H1 (cell line): ENCODE results near the gene IL1RAPL1. TPM values are rescaled to one million over a fixed set of nuclear protein-coding genes. Genes with fewer than 3 reads are reported as not detected.

Experiments
- CTCF ChIA-PET: fragments of 300-600 bp; sonication (Branson Sonifier 250); formaldehyde crosslinking; loops from one replicate; lab custom pipeline; 2021; ENCODE audit not compliant: partially characterized antibody; lab: Charles Lee
- POLR2A ChIA-PET: fragments of 300-600 bp; sonication (Branson Sonifier 250); formaldehyde crosslinking; loops from one replicate; lab custom pipeline; 2021; ENCODE audit warnings: inconsistent platforms; ENCODE audit not compliant: partially characterized antibody; lab: Charles Lee
- DNase-seq, 2 experiments: peaks; one replicate each; pipeline versions ENCODE4 v3.0.0 to v3.0.0-alpha.2; 2010 to 2022; ENCODE audit warnings: low spot score in 2 of 2, low read depth in 1 of 2, mixed read lengths in 1 of 2
- FAIRE-seq: peaks from 2 replicates; lab custom pipeline; 2011; peaks lifted over from hg19 to GRCh38; lab: Jason Lieb, UNC
- H2AFZ ChIP-seq: 2 replicates; pipeline ENCODE4 v1.8.1; 2012; ENCODE audit warnings: low read length, inconsistent platforms
- H2AK5ac ChIP-seq: 2 replicates; pipeline ENCODE4 v1.6.1; 2013; ENCODE audit warnings: low read depth, low read length
- H2BK120ac ChIP-seq: replicated peaks from 2 replicates; pipeline ENCODE3; 2013; ENCODE audit warnings: low read depth, low read length, inconsistent platforms
- H2BK12ac ChIP-seq: 2 replicates; pipeline ENCODE4 v1.6.1; 2013; ENCODE audit warnings: low read depth, low read length
- H2BK15ac ChIP-seq: 2 replicates; pipeline ENCODE4 v1.6.1; 2013; ENCODE audit warnings: low read length
- H2BK20ac ChIP-seq: 2 replicates; pipeline ENCODE4 v1.6.1; 2013; ENCODE audit warnings: low read length
- H2BK5ac ChIP-seq: 2 replicates; pipeline ENCODE4 v1.6.1; 2013; ENCODE audit warnings: low read depth, low read length
- H3K14ac ChIP-seq: 2 replicates; pipeline ENCODE4 v1.6.1; 2013; ENCODE audit warnings: inconsistent platforms; ENCODE audit not compliant: insufficient read length
- H3K18ac ChIP-seq: 2 replicates; pipeline ENCODE4 v1.6.1; 2013; ENCODE audit warnings: low read length; ENCODE audit errors: extremely low read depth
- H3K23ac ChIP-seq: 2 replicates; pipeline ENCODE4 v1.6.1; 2013; ENCODE audit warnings: inconsistent platforms; ENCODE audit not compliant: insufficient read length
- H3K23me2 ChIP-seq: 2 replicates; pipeline ENCODE4 v1.6.1; 2013; ENCODE audit warnings: low read depth, low read length
- H3K27ac ChIP-seq: 2 replicates; pipeline ENCODE4 v1.6.1; 2011; ENCODE audit warnings: low read depth, low read length, inconsistent platforms
- H3K27me3 ChIP-seq, 4 experiments: replicated peaks in 1 of 4; 1 replicate in 1 of 4; 2 replicates in 3 of 4; pipeline versions ENCODE4 v1.6.1 to v1.8.1; 2011 to 2013; ENCODE audit warnings: low read length in 3 of 4, mild to moderate bottlenecking in 3 of 4, inconsistent platforms in 2 of 4, mixed read lengths in 2 of 4, moderate library complexity in 1 of 4; ENCODE audit not compliant: control insufficient read depth in 3 of 4, insufficient read depth in 3 of 4; ENCODE audit errors: extremely low read depth in 1 of 4
- H3K36me3 ChIP-seq, 4 experiments: 2 replicates each; pipeline versions ENCODE4 v1.6.1 to v1.8.1; 2011 to 2013; ENCODE audit warnings: mild to moderate bottlenecking in 4 of 4, low read length in 3 of 4, moderate library complexity in 2 of 4, control low read depth in 1 of 4, inconsistent platforms in 1 of 4; ENCODE audit not compliant: insufficient read depth in 4 of 4, control insufficient read depth in 2 of 4
- H3K4ac ChIP-seq: replicated peaks from 2 replicates; pipeline ENCODE3; 2013; ENCODE audit warnings: low read length, low read depth, mixed read lengths, inconsistent platforms; ENCODE audit not compliant: insufficient read length
- H3K4me1 ChIP-seq, 4 experiments: replicated peaks in 1 of 4; 1 replicate in 1 of 4; 2 replicates in 3 of 4; pipeline versions ENCODE4 v1.6.1 to v1.8.1; 2011 to 2013; ENCODE audit warnings: low read length in 3 of 4, inconsistent platforms in 2 of 4, mixed read lengths in 1 of 4; ENCODE audit not compliant: insufficient read depth in 4 of 4, control insufficient read depth in 3 of 4
- H3K4me2 ChIP-seq, 2 experiments: 2 replicates each; pipeline versions ENCODE4 v1.6.1 to v1.8.1; 2011 to 2013; ENCODE audit warnings: low read depth in 2 of 2, low read length in 2 of 2, control low read depth in 1 of 2, inconsistent platforms in 1 of 2, mild to moderate bottlenecking in 1 of 2; ENCODE audit not compliant: insufficient read depth in 1 of 2
- H3K4me3 ChIP-seq, 4 experiments: fragments of 200-600, 300-600 bp in 1 of 4; sonication (generic), shearing (Covaris generic), sonication (Bioruptor Twin) in 1 of 4; 2 replicates each; pipeline versions ENCODE4 v1.5.1 to v1.8.1; 2011 to 2016; ENCODE audit warnings: low read length in 4 of 4, low read depth in 3 of 4, control low read depth in 2 of 4, inconsistent platforms in 2 of 4, mild to moderate bottlenecking in 2 of 4, mixed read lengths in 1 of 4, moderate library complexity in 1 of 4; ENCODE audit not compliant: insufficient read depth in 2 of 4; ENCODE audit errors: extremely low read depth in 1 of 4
- H3K56ac ChIP-seq: replicated peaks from 2 replicates; pipeline ENCODE3; 2013; ENCODE audit warnings: low read depth, mild to moderate bottlenecking, mixed read lengths, low read length, inconsistent platforms; ENCODE audit not compliant: insufficient read length
- H3K79me1 ChIP-seq: 2 replicates; pipeline ENCODE4 v1.6.1; 2013; ENCODE audit warnings: low read depth, low read length, control low read depth
- H3K79me2 ChIP-seq, 2 experiments: 2 replicates each; pipeline versions ENCODE4 v1.6.1 to v1.8.1; 2012 to 2013; ENCODE audit warnings: low read length in 2 of 2, mild to moderate bottlenecking in 2 of 2, inconsistent platforms in 1 of 2; ENCODE audit not compliant: insufficient read depth in 2 of 2, control insufficient read depth in 1 of 2
- H3K9ac ChIP-seq, 4 experiments: replicated peaks in 1 of 4; 1 replicate in 1 of 4; 2 replicates in 3 of 4; pipeline versions ENCODE4 v1.6.1 to v1.8.1; 2011 to 2013; ENCODE audit warnings: low read depth in 3 of 4, low read length in 3 of 4, control low read depth in 2 of 4, mild to moderate bottlenecking in 2 of 4, moderate library complexity in 2 of 4, inconsistent platforms in 1 of 4; ENCODE audit errors: extremely low read depth in 1 of 4
- H3K9me3 ChIP-seq, 2 experiments: 2 replicates each; pipeline versions ENCODE4 v1.6.1 to v1.8.1; 2012 to 2013; ENCODE audit warnings: mild to moderate bottlenecking in 2 of 2, moderate library complexity in 2 of 2, control low read depth in 1 of 2, inconsistent platforms in 1 of 2, low read depth in 1 of 2, low read length in 1 of 2, mixed read lengths in 1 of 2; ENCODE audit not compliant: insufficient read depth in 2 of 2
- H4K20me1 ChIP-seq, 2 experiments: replicated peaks in 1 of 2; 2 replicates each; pipeline versions ENCODE3 to v1.8.1; 2011 to 2013; ENCODE audit warnings: inconsistent platforms in 2 of 2, low read length in 2 of 2, mild to moderate bottlenecking in 1 of 2; ENCODE audit not compliant: insufficient read depth in 2 of 2, control insufficient read depth in 1 of 2
- H4K5ac ChIP-seq: 2 replicates; pipeline ENCODE4 v1.6.1; 2013; ENCODE audit warnings: low read length, low read depth, mixed read lengths, inconsistent platforms; ENCODE audit not compliant: insufficient read length
- H4K8ac ChIP-seq: 2 replicates; pipeline ENCODE4 v1.8.0; 2013; ENCODE audit warnings: mild to moderate bottlenecking, moderate library complexity, low read length, inconsistent platforms; ENCODE audit not compliant: insufficient read depth; ENCODE audit errors: extremely low read depth
- H4K91ac ChIP-seq: replicated peaks from 2 replicates; pipeline ENCODE3; 2013; ENCODE audit warnings: low read length, mixed read lengths, inconsistent platforms; ENCODE audit not compliant: insufficient read length
- BCL11A ChIP-seq, 2 experiments: IDR thresholded peaks; one replicate each; pipeline ENCODE4 v1.6.1; 2011; ENCODE audit warnings: low read depth in 2 of 2, low read length in 2 of 2, mild to moderate bottlenecking in 2 of 2
- CEBPB ChIP-seq: IDR thresholded peaks from 2 replicates; pipeline ENCODE4 v1.6.1; 2012; ENCODE audit warnings: low read depth, low read length
- CTBP2 ChIP-seq: IDR thresholded peaks from 2 replicates; pipeline ENCODE4 v1.7.0; 2011; ENCODE audit warnings: borderline replicate concordance, mild to moderate bottlenecking, moderate library complexity, mixed read lengths, low read length; ENCODE audit not compliant: insufficient read depth, insufficient read length
- RAD21 ChIP-seq, 2 experiments: IDR thresholded peaks in 1 of 2; conservative IDR thresholded peaks in 1 of 2; 2 replicates each; pipeline ENCODE4 v1.6.1; 2011; ENCODE audit warnings: low read depth in 2 of 2, low read length in 2 of 2, improper control_type of control experiment in 1 of 2, inconsistent platforms in 1 of 2, mild to moderate bottlenecking in 1 of 2, moderate library complexity in 1 of 2
- RFX5 ChIP-seq: IDR thresholded peaks from 2 replicates; pipeline ENCODE4 v1.6.1; 2011; ENCODE audit warnings: low read depth, low read length, improper control_type of control experiment, borderline replicate concordance
- SAP30 ChIP-seq: fragments of 300-600 bp; sonication (generic); IDR thresholded peaks from 2 replicates; pipeline ENCODE4 v1.7.1; 2012; ENCODE audit warnings: low read length, moderate library complexity, mild to moderate bottlenecking, inconsistent platforms; ENCODE audit not compliant: insufficient read depth, insufficient replicate concordance
- SIX5 ChIP-seq: IDR thresholded peaks from 2 replicates; pipeline ENCODE4 v1.6.1; 2011; ENCODE audit warnings: mild to moderate bottlenecking, low read depth, low read length
- USF2 ChIP-seq: IDR thresholded peaks from 2 replicates; pipeline ENCODE4 v1.6.1; 2011; ENCODE audit warnings: low read length, improper control_type of control experiment
- WGBS, 2 experiments: shearing (Covaris generic) in 1 of 2; methylation state at CpG; one replicate each; pipeline versions ENCODE4 v1.1.6 to v1.1.7; 2013 to 2015; ENCODE audit warnings: low lambda C conversion rate in 2 of 2, mixed read lengths in 2 of 2, inconsistent platforms in 1 of 2, low coverage in 1 of 2, missing lambda C conversion rate in 1 of 2; ENCODE audit not compliant: insufficient replicate concordance in 2 of 2, insufficient coverage in 1 of 2, insufficient read length in 1 of 2; ENCODE audit errors: extremely low coverage in 1 of 2, missing lambda C conversion rate in 1 of 2; 5-methylcytosine and 5-hydroxymethylcytosine counted together
- polyA plus RNA-seq, 7 experiments: library from polyadenylated mRNA; depleted of rRNA in 3 of 7; stranded (reverse) in 5 of 7; unstranded in 2 of 7; fragments of >200 nt in 5 of 7; fragments of 200-250 nt in 2 of 7; gene quantifications; 1 replicate in 5 of 7; 2 replicates in 1 of 7; 4 replicates in 1 of 7; pipeline versions ENCODE4 v1.2.1 to v1.2.3, GENCODE V29; 2011 to 2013; ENCODE audit warnings: missing spikeins in 2 of 7, mixed read lengths in 2 of 7
- total RNA-seq: library from RNA; stranded (reverse); fragmentation: NEBNext Ultra II Directional; extraction: Animal tissue kit (Norgen Biotek cat#: 25700); gene quantifications from 2 replicates; pipeline ENCODE4 v1.2.1, GENCODE V29; 2021

The IL1RAPL1 gene
- total and polyA plus RNA-seq, 2 of the 8 experiments (the other 6 are each of a cell fraction or from before 2014, with no cell fraction given) = 0.11 to 0.35 TPM

- H3K36me3 ChIP-seq = no peaks in the 10 kb centered on the region
- no peak overlapping the region for H3K56ac ChIP-seq
- H4K91ac ChIP-seq = no peak overlapping the region
- no peaks in the 10 kb centered on the region for H3K23me2 ChIP-seq
- H3K4me3 ChIP-seq = no peak overlapping the region
- no peak overlapping the region for H2AK5ac ChIP-seq
- no peak overlapping the region for H2BK5ac ChIP-seq
- no peak overlapping the region for H2AFZ ChIP-seq
- no peak overlapping the region for H3K9ac ChIP-seq
- H3K27ac ChIP-seq = no peak overlapping the region
- TF ChIP-seq BCL11A (IDR thresholded peaks at IDR 0.05; ENCODE audit: low read depth in 2 of 2, low read length in 2 of 2) (no peak), SAP30 (no peak), SIX5 (no peak), CTBP2 (no peak), CEBPB (no peak), RAD21 (IDR thresholded peaks at IDR 0.05 in 1 of 2, conservative IDR thresholded peaks at IDR 0.05 in 1 of 2; ENCODE audit: low read depth in 2 of 2, low read length in 2 of 2) (no peak), RFX5 (no peak), USF2 (no peak)
- no peak overlapping the region for H3K23ac ChIP-seq
- H2BK120ac ChIP-seq = no peak overlapping the region
- no peaks in the 10 kb centered on the region for H3K27me3 ChIP-seq
- H3K14ac ChIP-seq = no peak overlapping the region
- H4K5ac ChIP-seq = no peak overlapping the region
- H3K79me2 ChIP-seq = no peaks in the 10 kb centered on the region
- ChIA-PET CTCF (no interaction called here), POLR2A (no interaction called here)
- H4K20me1 ChIP-seq = no peaks in the 10 kb centered on the region
- no peak overlapping the region for H3K4me2 ChIP-seq
- H2BK12ac ChIP-seq = no peak overlapping the region
- DNase-seq (no peak), FAIRE-seq (no peak)
- H3K9me3 ChIP-seq = no peaks in the 10 kb centered on the region
- no peak overlapping the region for H4K8ac ChIP-seq
- no peak overlapping the region for H2BK20ac ChIP-seq
- no peak overlapping the region for H2BK15ac ChIP-seq
- WGBS, 2 experiments = 100% methylated on average over 1 of the region's 1 CpG; no CpG with 5 or more reads in 1 of the 2 experiments
- H3K79me1 ChIP-seq = no peaks in the 10 kb centered on the region
- H3K4ac ChIP-seq = no peak overlapping the region
- H3K18ac ChIP-seq = no peak overlapping the region
- no peaks in the 10 kb centered on the region for H3K4me1 ChIP-seq
Observed at GRCh38 chrX:28693101-28693500, 105.9 kb downstream of the IL1RAPL1 start.
